Measurements from ENCODE around the gene FILIP1L.

The FILIP1L gene

DNA sequence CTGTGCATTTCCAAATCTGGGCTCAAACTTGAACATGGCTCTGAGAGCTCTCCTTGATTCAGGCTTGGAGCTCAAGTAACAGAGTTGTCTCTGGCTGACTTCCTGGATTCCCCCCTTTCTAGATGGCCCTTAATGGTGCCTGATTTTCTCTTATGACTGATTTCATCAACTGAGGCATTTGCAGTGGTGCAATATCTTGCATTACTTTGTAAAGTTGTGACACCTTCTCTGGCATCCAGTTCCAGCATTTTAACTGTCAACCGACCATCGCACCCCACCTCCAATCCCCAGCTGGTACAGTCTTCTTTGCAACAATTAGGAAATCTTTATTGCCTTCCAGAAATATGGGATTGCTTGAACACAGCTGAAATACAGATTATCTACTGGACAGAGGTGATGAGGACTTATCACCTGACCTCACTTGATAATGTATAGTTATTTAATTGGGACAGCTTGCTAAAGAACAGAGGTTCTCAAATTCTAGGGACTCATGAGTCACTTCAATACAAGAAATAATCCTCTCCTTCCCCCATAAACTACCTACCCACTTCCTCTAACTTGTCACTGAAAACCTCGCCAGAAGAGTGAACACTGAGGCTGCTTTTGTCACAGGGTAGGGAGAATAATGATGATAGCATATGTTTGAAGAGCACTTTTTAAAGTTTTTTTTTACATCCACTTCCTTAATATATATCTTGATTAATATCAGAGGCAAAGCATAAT, 41.8 kb downstream of the FILIP1L start:
- TF ChIP-seq, protein P1, sequence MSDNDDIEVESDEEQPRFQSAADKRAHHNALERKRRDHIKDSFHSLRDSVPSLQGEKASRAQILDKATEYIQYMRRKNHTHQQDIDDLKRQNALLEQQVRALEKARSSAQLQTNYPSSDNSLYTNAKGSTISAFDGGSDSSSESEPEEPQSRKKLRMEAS (IDR thresholded peaks at IDR 0.05) = no peak

DNA sequence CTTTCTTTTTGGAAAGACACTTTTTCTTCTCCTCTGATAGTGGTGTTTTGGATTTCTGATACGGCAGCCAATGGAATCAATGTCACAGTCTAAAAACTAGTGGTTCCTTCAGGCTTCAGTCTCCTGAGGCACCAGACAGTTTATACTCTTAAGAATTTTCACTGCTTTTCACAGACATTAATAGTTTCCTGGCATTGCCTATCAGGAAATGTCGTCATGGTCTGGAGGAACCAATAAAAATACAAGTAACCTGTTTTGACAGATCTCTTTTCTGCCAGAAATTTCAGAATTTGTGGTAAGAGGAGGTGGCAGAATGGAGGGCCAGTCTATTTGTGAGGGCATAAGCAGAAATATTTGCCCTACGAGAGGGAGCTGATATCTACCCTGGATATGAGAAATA, 44.8 kb downstream of the FILIP1L start:
- TF ChIP-seq, protein P2, sequence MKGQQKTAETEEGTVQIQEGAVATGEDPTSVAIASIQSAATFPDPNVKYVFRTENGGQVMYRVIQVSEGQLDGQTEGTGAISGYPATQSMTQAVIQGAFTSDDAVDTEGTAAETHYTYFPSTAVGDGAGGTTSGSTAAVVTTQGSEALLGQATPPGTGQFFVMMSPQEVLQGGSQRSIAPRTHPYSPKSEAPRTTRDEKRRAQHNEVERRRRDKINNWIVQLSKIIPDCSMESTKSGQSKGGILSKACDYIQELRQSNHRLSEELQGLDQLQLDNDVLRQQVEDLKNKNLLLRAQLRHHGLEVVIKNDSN (IDR thresholded peaks at IDR 0.05) = no peak
- TF ChIP-seq ZBTB7A (IDR thresholded peaks at IDR 0.05; ENCODE audit: low read depth) = no peak
- TF ChIP-seq TAF1 (IDR thresholded peaks at IDR 0.05; ENCODE audit: low read depth) = no peak
- no peak for TF ChIP-seq NFIC (IDR thresholded peaks at IDR 0.05)
- no peak for TF ChIP-seq CEBPB (IDR thresholded peaks at IDR 0.05)

DNA sequence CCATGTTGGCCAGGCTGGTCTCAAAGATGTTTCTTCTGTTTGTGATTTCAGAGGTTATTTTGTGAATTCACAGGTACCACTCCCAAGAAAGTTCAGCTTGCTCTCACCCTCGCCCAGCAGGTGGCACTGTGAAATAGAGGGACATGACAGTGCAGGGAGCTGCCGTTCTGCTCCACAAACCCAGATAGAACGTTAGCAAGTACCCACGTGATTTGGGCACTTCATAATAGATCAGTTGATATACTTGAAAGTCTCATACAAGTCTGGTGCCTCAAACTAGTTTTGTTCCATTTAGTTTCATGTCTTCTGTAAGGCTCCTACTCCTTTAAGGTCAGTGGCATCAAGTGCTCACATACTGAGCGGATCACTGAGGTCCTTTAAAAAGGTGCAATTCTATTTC, 45.5 kb downstream of the FILIP1L start:
- TF ChIP-seq, protein P2 (IDR thresholded peaks at IDR 0.05) = peak; percentile 76
- no peak for TF ChIP-seq TEAD4 (IDR thresholded peaks at IDR 0.05)
- TF ChIP-seq RAD21 (IDR thresholded peaks at IDR 0.05; ENCODE audit: low read depth) = peak; percentile 88

DNA sequence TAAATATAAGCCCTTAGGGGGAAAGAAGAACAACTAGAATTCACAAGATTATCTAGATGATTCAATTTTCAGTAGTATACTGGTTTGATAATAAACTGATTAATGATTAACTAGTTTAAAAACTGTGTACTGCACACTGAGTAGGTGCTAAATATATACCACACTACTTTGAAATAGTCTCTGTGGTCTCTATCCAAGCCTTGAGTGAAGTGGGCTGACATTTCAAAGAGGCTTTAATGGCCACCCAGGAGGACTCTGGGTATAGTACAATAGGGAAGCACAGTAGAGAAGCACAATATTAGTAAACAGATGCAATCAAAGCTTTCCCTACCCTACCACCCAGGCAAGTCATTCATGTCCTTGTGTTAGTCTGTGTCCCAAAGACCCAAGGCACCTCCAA, 46.7 kb downstream of the FILIP1L start:
- TF ChIP-seq RAD21 (IDR thresholded peaks at IDR 0.05; ENCODE audit: low read depth) (no peak), EGR1 (IDR thresholded peaks at IDR 0.05) (no peak), EP300 (IDR thresholded peaks at IDR 0.05; ENCODE audit: borderline replicate concordance) (no peak), TAF1 (IDR thresholded peaks at IDR 0.05; ENCODE audit: low read depth) (no peak), FOXM1 (IDR thresholded peaks at IDR 0.05; ENCODE audit: borderline replicate concordance, low read depth) (no peak), NFIC (IDR thresholded peaks at IDR 0.05) (no peak), CEBPB (IDR thresholded peaks at IDR 0.05) (no peak), YY1 (IDR thresholded peaks at IDR 0.05; ENCODE audit: low read depth) (no peak), TCF12 (IDR thresholded peaks at IDR 0.05; ENCODE audit: low read depth) (no peak)
- TF ChIP-seq, protein P1 (IDR thresholded peaks at IDR 0.05) = no peak
- TF ChIP-seq, protein P3, sequence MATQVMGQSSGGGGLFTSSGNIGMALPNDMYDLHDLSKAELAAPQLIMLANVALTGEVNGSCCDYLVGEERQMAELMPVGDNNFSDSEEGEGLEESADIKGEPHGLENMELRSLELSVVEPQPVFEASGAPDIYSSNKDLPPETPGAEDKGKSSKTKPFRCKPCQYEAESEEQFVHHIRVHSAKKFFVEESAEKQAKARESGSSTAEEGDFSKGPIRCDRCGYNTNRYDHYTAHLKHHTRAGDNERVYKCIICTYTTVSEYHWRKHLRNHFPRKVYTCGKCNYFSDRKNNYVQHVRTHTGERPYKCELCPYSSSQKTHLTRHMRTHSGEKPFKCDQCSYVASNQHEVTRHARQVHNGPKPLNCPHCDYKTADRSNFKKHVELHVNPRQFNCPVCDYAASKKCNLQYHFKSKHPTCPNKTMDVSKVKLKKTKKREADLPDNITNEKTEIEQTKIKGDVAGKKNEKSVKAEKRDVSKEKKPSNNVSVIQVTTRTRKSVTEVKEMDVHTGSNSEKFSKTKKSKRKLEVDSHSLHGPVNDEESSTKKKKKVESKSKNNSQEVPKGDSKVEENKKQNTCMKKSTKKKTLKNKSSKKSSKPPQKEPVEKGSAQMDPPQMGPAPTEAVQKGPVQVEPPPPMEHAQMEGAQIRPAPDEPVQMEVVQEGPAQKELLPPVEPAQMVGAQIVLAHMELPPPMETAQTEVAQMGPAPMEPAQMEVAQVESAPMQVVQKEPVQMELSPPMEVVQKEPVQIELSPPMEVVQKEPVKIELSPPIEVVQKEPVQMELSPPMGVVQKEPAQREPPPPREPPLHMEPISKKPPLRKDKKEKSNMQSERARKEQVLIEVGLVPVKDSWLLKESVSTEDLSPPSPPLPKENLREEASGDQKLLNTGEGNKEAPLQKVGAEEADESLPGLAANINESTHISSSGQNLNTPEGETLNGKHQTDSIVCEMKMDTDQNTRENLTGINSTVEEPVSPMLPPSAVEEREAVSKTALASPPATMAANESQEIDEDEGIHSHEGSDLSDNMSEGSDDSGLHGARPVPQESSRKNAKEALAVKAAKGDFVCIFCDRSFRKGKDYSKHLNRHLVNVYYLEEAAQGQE (IDR thresholded peaks at IDR 0.05; ENCODE audit: low read depth) = no peak

DNA sequence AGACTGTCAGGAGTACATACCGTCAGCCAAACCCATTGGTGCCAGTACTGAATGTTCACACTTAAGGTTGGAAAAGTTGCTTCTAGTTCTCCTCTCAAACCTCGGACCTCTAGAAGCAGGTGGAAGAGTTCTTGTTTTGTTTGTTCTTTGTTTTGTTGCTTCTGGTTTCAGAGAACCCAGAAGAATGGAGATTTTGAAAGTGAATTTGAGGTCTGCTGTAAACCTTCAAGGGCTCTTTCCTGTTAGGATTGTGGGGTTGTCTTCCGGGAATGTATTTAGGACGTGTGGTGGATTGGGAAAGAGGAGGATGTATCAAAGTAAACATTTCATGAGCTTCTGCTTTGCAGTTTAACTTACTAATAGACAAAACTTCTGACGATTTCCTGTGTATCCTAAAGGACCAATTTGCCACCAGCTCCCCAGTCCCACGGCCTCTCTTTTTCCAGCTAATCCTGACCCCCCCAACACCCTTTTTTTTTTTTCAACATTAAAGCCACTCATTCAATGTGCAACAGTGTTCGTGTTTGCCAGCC, 50.3 kb downstream of the FILIP1L start:
- TF ChIP-seq TCF12 (IDR thresholded peaks at IDR 0.05; ENCODE audit: low read depth) (no peak), TEAD4 (IDR thresholded peaks at IDR 0.05) (no peak), EP300 (IDR thresholded peaks at IDR 0.05; ENCODE audit: borderline replicate concordance) (no peak), RAD21 (IDR thresholded peaks at IDR 0.05; ENCODE audit: low read depth) (no peak), CREB1 (IDR thresholded peaks at IDR 0.05; ENCODE audit: low read depth) (no peak), NFIC (IDR thresholded peaks at IDR 0.05) (no peak), EGR1 (IDR thresholded peaks at IDR 0.05) (no peak)
- TF ChIP-seq, protein P3 (IDR thresholded peaks at IDR 0.05; ENCODE audit: low read depth) = no peak

DNA sequence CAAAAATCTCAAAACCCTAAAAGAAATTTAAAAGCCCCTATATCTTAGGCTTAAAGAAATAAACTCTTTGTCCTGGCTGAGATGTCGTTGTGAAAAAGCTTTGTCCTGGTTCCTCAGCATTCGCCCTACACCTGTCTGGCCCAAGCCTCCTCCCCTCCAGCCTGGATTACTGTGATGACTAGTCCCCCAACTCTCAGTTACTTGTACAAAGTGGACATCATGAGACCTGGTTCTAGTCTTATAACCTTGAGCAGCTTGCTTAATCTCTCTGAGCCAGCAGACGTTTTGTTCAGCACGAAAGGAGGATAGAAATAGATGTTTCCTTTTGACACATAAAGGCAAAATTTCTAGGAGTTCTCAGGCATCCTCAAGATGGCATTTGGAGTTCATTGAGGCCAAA, 51.6 kb downstream of the FILIP1L start:
- TF ChIP-seq, protein P1 (IDR thresholded peaks at IDR 0.05) = no peak
- TF ChIP-seq FOXM1 (IDR thresholded peaks at IDR 0.05; ENCODE audit: borderline replicate concordance, low read depth) (no peak), EP300 (IDR thresholded peaks at IDR 0.05; ENCODE audit: borderline replicate concordance) (no peak), TAF1 (IDR thresholded peaks at IDR 0.05; ENCODE audit: low read depth) (no peak), CEBPB (IDR thresholded peaks at IDR 0.05) (no peak)
- TF ChIP-seq, protein P2 (IDR thresholded peaks at IDR 0.05) = no peak
